Mesodermal cell (in vitro differentiated cells): Measurements from ENCODE around the gene KIAA1671.

Experiments
- H3K27ac ChIP-seq: 2 replicates; pipeline ENCODE4 v1.7.0; 2013; ENCODE audit warnings: mild to moderate bottlenecking, low read depth, low read length, moderate library complexity; ENCODE audit not compliant: severe bottlenecking
- H3K36me3 ChIP-seq: 2 replicates; pipeline ENCODE4 v1.7.1; 2013; ENCODE audit warnings: mild to moderate bottlenecking, low read length, moderate library complexity; ENCODE audit not compliant: control insufficient read depth, insufficient read depth
- H3K4me1 ChIP-seq: one replicate; pipeline ENCODE4 v1.7.1; 2013; ENCODE audit warnings: mild to moderate bottlenecking, low read length; ENCODE audit not compliant: insufficient read depth, control insufficient read depth, poor library complexity, severe bottlenecking
- H3K4me3 ChIP-seq: 2 replicates; pipeline ENCODE4 v1.7.0; 2013; ENCODE audit warnings: low read length, control low read depth, mild to moderate bottlenecking; ENCODE audit not compliant: insufficient read depth, poor library complexity, severe bottlenecking; ENCODE audit errors: extremely low read depth
- H3K9me3 ChIP-seq: 2 replicates; pipeline ENCODE4 v1.7.1; 2013; ENCODE audit warnings: mild to moderate bottlenecking, low read length, moderate library complexity; ENCODE audit not compliant: control insufficient read depth
- WGBS, 2 experiments: methylation state at CpG; one replicate each; pipeline ENCODE4 v1.1.5; 2013; ENCODE audit warnings: missing lambda C conversion rate in 2 of 2; ENCODE audit not compliant: insufficient coverage in 2 of 2; 5-methylcytosine and 5-hydroxymethylcytosine counted together

The KIAA1671 gene

DNA sequence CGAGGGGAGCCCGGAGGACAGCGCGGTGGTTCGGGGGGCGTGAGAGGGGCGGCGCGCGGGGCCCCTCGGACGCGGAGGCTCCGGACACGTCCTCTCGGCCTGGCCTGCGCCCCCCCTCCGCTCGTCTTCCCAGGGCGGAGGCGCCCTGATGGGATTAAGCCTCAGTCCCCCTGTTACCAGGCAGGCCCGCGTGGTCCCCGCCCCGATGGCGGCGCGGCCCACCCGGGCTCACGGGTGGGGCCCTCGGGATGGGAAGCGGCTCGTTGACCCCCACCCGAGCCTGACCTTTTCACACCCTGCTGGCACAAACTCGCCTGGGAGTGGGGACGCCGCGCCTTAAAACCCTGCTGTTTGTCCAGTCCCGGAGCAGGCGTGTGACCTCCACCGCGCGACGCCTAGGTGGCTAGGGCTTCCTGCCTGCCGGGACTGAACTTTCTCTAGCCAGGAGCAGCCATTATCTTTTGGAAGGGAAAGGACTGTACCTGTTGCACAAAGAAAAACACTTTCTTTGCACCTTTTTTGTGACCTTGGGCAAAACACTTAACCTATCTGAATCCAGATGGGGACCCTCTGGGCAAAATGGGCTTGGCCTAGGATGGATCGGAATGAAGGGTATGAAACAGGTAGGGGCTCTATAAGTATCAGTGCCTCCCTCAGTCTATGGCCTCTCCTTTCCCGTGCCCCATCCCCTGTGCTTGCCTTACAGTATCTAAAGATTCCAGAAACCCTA, 1.0 kb downstream of the KIAA1671 start:
- peak overlapping the region; percentile 88 for H3K27ac ChIP-seq
- peak overlapping the region; percentile 66 for H3K4me3 ChIP-seq
- no peaks in the 10 kb centered on the region for H3K9me3 ChIP-seq
- 5 to 6% methylated on average over 36 to 38 of the region's 47 CpGs for WGBS, 2 experiments
- H3K36me3 ChIP-seq, result no peaks in the 10 kb centered on the region
- peaks cover 22% of the 10 kb centered on the region for H3K4me1 ChIP-seq

DNA sequence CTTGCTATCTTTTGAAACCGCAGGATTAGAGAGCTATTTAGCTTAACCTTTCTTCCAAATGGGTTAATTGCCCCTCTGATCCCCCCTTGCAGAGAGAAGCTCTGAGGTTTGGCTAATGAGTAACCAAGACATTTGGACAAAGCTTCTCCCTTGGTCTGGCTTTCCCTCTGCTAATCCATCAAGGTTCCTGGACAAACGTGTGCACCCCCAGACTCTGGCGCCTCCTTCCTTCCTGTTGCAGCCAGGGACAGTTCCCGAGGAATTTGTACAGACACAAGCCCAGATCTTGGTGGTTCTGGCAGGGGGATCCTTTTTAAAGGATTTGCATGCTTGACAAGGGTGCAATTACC, 1.6 kb downstream of the KIAA1671 start:
- H3K4me3 ChIP-seq, result peak overlapping the region; percentile 66
- H3K27ac ChIP-seq, result peak overlapping the region; percentile 88
- peaks cover 22% of the 10 kb centered on the region for H3K4me1 ChIP-seq
- whole genome bisulfite sequencing, 2 experiments, result 63 to 64% methylated on average over 3 to 4 of the region's 4 CpGs
- H3K36me3 ChIP-seq, result no peaks in the 10 kb centered on the region
- H3K9me3 ChIP-seq, result no peaks in the 10 kb centered on the region

DNA sequence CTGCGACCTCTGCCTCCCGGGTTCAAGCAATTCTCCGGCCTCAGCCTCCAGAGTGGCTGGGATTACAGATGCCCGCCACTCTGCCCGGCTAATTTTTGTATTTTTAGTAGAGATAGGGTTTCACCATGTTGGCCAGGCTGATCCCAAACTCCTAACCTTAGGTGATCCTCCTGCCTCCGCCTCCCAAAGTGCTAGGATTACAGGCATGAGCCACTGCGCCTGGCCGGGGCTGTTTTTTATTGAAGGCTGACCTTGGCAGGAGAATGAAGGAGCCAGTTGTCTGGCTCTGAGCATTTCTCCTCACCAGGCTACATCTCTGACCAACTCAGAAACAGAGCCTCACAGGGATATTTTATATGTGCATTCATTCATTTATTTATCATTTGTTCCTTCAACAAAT, 2.3 kb downstream of the KIAA1671 start:
- Histone ChIP-seq H3K36me3 (no peaks in the 10 kb centered on the region), H3K9me3 (no peaks in the 10 kb centered on the region), H3K4me1 (peaks cover 22% of the 10 kb centered on the region), H3K27ac (no peak overlapping the region), H3K4me3 (no peak overlapping the region)
- WGBS, 2 experiments, result 93 to 96% methylated on average over 4 to 6 of the region's 8 CpGs

DNA sequence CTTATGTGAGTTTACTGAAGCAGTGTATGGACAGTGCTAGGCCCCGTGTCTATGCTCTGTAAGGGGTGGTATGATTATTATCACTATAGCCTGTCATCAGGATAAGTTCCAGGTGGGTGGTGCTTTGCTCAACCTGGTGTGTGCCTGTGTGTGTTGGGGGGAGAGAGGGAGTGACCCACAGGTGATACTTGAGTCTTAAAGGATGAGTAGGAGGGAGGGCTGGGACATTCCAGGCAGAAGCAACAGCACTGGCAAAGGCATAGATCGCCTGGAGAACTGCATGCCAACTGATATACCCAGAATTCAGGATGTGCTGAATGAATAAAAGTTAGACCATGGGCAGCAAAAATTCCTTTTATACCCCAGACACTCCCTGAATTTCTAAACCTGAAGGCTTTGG, 4.5 kb downstream of the KIAA1671 start:
- 95 to 100% methylated on average over 1 to 2 of the region's 2 CpGs for WGBS, 2 experiments
- Histone ChIP-seq H3K36me3 (peaks cover 9% of the 10 kb centered on the region), H3K27ac (no peak overlapping the region), H3K4me3 (no peak overlapping the region), H3K4me1 (peaks cover 22% of the 10 kb centered on the region), H3K9me3 (peaks cover 4% of the 10 kb centered on the region)

DNA sequence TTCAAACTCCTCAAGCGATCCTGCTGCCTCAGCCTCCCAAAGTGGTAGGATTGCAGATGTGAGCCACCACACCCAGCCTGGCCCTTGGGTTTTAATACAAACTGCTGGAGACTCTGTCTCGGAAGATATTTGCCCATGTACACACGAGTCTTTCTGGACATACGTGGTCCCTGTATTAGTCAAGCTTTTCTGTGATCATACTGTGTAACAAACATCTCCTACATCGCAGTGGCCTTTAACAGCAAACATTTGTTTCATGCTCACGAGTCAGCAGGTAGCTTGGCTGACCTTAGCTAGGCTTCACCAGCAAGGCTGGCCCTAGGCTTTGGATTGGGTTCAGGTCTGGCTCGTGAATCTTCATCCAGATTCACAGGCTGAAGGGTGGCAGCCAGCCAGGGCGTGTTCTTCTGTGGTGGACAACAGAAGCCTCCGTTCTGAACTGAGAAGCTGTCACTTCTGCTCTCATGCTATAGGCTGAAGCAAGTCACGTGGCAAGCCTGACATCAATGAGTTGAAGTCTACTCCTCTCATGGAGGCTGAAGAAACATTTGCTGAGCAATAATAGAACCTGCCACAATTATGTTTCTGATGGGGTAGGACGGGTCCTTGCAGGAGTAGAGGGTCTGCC, 8.8 kb downstream of the KIAA1671 start:
- no peak overlapping the region for H3K4me3 ChIP-seq
- H3K36me3 ChIP-seq, result peaks cover 17% of the 10 kb centered on the region
- 98% methylated on average over 11 of the region's 11 CpGs for WGBS, 2 experiments
- H3K9me3 ChIP-seq, result peaks cover 4% of the 10 kb centered on the region
- H3K27ac ChIP-seq, result no peak overlapping the region
- peaks cover 4% of the 10 kb centered on the region for H3K4me1 ChIP-seq

DNA sequence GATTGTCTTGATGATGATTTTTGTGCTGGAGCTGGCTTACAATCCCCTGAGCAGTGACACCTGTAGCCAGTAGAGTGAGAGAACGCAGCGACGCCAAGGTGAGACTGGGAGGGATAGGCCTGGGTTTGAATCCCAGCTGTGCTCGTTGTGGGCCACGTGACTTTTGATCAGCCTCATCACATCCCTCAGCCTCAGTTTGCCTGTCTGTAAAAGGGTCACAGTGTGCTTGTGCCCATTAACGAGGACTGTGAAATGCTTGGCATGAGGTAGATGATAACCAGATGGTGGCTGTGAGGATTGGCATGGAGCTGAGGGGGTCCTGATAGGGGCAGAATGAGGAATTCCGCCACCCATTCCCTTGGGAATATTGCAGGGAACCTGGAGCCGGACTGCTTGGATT, 9.6 kb downstream of the KIAA1671 start:
- no peak overlapping the region for H3K27ac ChIP-seq

DNA sequence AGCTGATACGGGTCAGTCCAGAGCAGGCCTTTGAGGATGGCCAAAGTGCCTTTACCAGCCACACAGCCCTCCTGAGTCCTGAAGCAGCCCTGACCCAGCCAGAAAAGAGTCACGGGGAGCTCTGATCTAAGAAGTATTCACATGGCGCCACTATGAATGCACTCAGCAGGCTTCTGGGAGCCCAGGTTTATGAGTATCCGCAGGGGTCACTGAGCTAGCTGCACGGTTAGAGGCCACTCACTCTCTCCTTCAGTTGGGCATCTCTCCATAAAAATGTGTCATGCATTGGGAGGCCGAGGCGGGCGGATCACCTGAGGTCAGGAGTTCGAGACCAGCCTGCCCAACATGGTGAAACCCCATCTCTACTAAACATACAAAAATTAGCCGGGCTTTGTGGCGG, 10.3 kb downstream of the KIAA1671 start:
- peaks cover 17% of the 10 kb centered on the region for H3K36me3 ChIP-seq
- WGBS, 2 experiments, result 93 to 94% methylated on average over 6 to 11 of the region's 11 CpGs
- no peak overlapping the region for H3K4me3 ChIP-seq
- peaks cover 17% of the 10 kb centered on the region for H3K4me1 ChIP-seq
- peaks cover 4% of the 10 kb centered on the region for H3K9me3 ChIP-seq
- H3K27ac ChIP-seq, result no peak overlapping the region

More for the DNA sequence above, 9.6 kb downstream of the KIAA1671 start:
- Histone ChIP-seq H3K4me3 (no peak overlapping the region), H3K9me3 (peaks cover 4% of the 10 kb centered on the region), H3K36me3 (peaks cover 17% of the 10 kb centered on the region), H3K4me1 (peaks cover 10% of the 10 kb centered on the region)
- WGBS, 2 experiments, result 93 to 98% methylated on average over 3 to 5 of the region's 8 CpGs

DNA sequence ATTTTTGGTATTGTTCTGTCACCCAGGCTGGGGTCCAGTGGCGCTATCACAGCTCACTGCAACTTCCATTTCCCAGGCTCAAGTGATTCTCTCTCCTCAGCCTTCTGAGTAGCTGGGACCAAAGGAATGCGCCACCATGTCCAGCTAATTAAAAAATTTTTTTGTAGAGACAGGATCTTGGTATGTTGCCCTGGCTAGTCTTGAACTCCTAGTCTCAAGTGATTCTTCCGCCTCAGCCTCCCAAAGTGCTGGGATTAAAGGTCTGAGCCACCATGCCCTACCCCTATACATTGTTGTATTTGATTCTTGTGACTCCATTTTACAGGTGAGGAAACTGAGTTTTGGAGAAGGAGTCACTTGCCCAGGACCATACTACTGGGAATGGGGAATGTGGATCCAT, 11.9 kb downstream of the KIAA1671 start:
- Histone ChIP-seq H3K4me1 (peaks cover 33% of the 10 kb centered on the region), H3K9me3 (peaks cover 4% of the 10 kb centered on the region), H3K4me3 (no peak overlapping the region), H3K36me3 (peaks cover 17% of the 10 kb centered on the region), H3K27ac (no peak overlapping the region)
- WGBS, 2 experiments, result 100% methylated on average over 1 to 2 of the region's 3 CpGs

DNA sequence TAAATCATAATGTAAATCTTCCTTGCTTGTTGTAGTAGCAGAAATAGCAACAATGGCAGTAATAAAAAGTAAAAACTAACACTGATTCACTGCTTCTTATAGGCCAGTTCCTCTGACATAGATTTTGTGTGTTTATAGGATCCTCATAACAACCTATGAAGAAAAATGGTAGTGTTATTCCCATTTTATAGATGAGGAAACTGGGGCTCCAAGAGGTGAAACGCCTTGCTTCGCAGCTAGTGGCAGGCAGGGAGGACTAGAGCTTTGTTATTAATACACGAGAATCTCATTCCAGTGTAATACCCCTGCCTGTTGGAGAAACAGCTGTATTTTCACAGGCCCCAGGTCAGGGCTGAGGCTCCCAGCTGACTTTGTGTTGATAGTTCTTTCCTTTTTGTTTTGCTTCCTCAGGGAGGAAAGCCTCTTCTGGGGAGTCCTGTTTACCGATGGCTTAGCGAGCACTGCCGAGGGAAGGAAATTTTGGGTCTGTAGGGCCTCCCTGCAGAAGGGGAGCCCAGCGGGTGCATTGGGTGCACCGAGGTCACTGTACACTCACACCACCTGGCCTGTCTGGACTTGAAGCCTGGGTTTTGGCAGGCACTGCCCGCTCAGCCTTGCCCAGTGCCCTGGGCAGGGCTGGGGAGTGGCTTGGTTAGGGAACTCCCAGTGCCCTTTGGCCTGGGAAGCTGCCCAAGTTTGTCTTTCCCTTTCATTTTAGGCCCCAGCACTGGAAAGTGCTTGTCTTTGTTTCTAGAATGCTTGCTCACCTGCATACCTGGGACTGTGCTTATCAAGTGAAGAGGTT, 13.5 kb downstream of the KIAA1671 start:
- Histone ChIP-seq H3K4me3 (no peak overlapping the region), H3K4me1 (peaks cover 45% of the 10 kb centered on the region), H3K9me3 (peaks cover 2% of the 10 kb centered on the region), H3K27ac (peak overlapping the region; percentile 19), H3K36me3 (peaks cover 17% of the 10 kb centered on the region)
- 87 to 95% methylated on average over 9 of the region's 9 CpGs for WGBS, 2 experiments

DNA sequence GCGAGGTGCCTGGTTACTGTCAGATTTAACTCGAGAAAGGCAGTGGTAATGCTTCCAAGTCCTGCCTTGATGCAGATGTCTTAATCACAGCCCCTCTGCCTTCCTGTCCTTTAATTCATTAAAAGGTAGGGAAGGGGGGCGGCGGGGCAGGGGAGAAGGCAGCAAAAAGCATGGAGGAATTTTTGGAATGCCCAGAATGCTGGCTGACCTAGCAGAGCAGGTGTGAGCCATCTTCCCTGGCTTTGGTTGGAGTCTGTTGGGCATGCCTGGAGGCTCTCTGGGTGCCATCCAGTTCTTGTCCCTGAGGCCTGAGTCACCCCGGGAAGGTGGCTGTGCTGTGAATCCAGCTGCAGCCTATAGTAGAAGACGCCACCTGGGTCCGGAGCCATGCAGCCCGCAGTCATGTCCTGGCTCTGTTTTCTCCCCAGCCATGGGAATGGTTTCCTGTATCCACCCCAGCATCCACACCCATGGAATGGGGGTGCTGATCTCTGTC, 15.6 kb downstream of the KIAA1671 start:
- Histone ChIP-seq H3K4me3 (no peak overlapping the region), H3K36me3 (peaks cover 4% of the 10 kb centered on the region), H3K9me3 (no peaks in the 10 kb centered on the region), H3K27ac (peak overlapping the region; percentile 96), H3K4me1 (peaks cover 45% of the 10 kb centered on the region)
- 73 to 78% methylated on average over 5 to 7 of the region's 8 CpGs for WGBS, 2 experiments
